NCI-H1092 treated with DMSO at 0.1 percent for 48 hours (cell line): ENCODE measurements around the gene FAM53B.
A peak's percentile ranks its signal among the peaks of the same experiment; 100 is the strongest.

Experiments used
- DNase-seq: peaks from one replicate; lab custom pipeline; 2025; lab: John Stamatoyannopoulos, UW

Gene FAM53B

DNA sequence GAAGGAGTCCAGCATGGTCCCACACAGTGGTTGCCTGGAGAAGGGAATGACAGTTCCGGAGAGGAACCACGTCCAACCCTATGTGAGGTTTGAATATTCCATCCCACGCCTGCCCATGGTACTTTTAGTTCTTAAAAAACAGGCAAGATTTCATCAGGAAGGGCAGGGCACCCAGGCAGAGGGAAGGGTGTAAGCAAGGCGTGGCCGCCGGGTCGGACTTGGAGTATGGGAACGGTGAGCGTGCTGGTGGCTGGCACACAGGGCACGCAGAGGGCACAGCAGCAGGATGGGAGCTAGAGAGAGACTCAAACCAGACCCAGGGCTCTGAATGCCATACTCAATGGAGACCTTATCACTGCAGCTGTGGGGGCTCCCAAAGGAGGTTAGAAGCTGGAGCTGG is 34.3 kb downstream of the FAM53B start:
- no peak for DNase-seq

DNA sequence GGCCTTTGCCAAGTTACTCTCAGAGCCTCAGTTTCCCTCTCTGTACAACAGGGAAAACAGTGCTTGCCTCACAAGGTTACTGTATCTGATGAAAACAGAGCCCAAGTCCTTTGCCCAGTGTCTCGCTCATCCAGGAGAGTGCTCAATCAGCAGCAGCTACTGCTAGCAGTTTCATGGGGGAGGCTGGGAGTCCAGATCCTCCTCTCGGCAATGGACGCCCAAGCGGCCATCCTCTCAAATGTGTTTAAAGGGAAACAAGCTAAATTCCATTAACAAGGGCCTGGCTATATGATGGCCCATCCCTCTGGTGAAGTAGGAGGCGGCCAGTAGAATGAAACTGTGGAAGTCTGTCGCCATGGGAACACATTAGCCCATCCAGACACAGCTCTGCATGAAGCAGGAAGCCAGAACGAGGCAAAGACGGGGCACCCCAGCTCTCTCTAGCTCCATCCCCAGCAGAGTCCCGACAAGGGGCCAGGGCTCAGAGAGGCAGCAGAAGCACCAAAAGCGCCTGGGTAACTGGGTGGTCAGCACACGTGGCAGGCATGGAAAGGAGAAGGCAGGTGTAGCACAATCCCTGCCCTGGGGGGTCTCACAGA is 35.2 kb downstream of the FAM53B start:
- peak; percentile 21 for DNase-seq

DNA sequence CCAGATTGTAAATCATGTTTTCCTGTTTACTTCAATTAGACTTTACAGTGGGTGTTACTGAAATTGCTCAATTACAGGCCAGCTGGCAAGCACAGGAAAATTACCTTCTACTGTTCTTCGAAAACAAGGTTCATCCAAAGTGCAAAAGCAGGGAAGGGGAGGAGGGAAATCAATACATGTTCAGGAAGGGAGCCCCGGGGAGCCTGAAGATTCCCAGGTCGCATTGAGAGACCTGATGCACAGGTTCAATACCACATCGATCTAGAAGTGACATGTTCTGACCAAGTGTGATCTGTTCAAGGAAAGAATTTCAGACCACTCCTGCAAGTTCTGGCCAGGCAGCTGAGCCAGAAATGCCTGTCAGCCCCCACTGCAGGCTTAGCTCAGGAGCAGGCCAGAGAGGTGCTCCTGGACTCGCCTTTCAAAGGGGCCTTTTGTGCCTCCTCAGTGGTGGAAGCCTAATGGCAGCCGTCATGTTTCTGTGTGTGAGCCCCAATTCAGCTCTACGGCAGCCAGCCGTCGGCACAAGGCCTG is 35.9 kb downstream of the FAM53B start:
- peak; percentile 86 for DNase-seq

DNA sequence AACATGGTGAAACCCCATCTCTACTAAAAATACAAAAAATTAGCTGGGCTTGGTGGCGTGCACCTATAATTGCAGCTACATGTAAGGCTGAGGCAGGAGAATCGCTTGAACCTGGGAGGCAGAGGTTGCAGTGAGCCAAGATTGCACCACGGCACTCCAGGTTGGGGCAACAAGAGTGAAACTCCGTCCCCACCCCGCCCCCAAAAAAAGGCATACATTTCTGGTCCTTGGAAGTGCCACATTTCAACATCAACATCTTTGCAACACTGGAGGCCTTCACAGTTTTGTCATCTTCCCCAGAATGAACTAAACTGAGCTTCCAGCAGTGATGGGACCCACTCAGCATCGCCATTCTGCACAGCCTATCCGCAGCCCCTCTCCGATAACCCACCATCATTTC is 36.6 kb downstream of the FAM53B start:
- DNase-seq = no peak

DNA sequence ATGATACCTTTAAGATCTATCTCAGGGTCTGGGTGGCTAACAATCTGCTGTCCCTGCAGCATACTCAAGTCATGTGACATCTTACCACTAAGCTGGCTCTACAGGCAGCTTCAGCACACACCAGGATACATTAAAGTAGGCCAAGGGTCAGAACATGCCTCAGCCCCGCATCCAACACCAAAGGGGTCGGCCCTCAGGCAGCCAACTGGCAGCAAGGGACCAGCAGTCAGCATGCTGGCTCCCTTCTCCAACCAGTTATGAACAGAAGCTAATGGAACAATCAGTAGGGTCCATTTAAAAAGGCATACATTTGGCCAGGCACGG is 37.1 kb downstream of the FAM53B start:
- DNase-seq = no peak

DNA sequence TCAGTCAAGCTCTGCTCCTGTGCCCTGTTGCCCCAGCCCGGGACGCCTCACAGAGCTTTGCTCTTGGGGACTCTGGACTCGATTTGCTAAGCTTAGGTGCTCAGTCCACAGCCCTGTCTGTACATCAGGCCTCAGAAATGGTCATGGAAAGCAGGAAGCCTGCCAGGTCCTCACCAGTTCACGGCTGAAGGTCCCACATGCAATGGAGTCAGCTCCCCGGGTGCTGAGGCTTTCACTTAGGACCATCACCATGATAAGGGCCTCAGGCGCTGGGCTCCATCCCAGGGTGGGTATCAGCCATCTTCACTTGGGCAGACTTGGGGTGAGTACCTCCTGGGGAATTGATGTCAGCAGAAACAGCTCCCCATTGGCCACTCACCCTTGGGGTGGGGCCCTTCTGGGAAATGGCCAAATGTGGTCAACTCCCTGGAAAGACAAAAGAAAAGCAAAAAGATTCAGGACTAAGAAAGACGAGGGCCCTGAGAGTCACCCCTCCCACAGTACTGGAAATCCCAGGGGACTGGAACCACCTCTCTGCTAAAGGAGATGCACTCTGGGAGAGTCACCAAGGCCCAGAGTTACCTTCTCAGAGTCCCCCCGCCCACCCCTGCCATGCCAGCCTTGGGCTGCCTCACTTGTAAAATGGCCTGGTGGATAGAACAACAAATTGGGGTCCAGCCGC is 37.6 kb downstream of the FAM53B start:
- no peak for DNase-seq

DNA sequence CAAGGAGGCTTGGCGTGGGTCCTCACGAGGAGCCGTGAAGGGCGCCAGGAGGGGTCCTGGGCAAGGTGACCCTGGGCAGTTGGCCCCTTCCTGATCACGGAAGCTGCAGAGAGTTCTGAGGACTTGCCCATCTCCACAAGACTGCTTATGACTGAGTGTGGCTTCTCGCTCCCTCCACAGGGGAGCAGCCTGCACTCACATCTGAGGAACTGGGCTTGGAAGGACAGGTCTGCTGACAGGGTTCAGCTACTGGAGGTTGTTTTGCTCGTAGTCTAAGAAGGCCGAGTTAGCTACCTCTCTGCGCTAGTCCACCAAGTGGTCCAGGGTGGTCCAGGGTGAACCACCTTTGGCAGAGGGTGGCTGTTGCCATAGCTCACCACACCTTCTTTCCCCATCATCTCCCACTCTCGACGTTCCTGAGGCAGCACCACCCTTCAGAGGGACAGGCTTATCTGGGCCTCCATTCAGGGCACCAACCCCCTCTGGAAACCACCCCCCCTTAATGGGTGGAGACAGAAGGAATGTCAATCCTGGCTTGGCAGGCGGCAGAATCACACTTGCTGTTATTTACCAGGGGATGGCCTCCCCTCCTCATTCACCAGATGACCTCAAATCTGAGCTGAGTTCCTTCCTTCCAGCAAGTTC is 38.2 kb downstream of the FAM53B start:
- no peak for DNase-seq

DNA sequence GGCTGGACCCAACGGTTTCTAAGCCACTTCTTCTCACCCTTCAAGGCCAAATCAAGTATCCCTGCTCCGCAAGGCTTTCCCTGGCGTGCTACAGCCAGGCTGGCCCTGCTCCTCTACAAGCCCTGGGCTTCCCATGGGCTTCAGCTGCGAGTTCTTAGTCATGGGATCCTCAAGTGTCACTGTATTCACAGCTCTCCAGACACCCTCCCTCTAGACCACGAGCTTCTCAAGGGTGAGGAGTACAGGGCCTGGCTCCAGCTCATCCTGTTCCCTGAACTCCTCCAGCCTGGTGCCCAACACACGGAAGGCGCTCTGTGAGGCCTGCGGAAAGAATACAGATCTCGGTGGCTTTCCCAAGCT is 38.8 kb downstream of the FAM53B start:
- DNase-seq = no peak

DNA sequence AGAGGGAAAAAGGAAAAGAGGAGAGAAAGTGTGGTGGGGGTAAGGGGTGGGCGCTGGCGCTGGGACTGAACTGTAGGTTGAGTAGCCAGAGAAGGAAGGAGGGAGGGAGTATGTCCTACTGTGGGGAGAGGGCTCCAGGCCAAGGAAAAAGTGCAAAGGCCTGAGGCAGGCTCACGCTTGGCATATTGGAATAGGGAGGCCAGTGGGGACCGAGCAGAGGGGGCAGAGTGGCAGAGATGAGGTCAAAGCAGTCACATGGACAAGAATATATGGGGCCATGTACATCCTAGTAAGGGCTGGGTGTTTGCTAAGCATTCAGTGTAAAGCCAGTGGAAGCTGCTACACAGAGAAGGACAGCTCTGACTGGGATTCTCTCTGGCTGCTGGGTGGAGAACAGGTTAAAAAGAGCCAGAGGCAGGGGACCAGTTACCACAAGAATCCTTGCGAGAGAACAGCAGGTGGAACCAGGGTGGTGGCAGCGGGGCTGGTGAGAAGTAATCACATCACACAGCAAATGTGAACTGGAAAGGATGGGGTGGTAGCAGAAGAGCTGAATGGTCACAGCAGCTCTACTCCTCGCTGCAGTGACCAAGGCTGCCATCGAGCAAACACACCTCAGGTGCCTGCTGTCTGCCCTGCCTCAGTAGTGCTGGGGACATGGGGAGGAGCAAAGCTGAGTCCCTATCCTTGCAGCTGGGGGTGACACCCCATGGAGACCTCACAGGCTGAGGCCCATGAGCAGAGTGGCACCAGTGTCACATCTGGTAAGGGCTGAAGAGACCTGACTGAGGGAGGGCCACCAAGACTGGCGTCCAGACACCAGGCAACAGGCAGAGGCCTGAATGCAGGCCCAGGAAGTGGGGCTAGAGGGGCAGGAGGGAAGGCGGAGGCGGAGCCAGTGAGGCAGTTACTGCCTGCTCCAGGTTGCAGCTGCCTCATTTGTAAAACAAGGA is 39.5 kb downstream of the FAM53B start:
- no peak for DNase-seq

DNA sequence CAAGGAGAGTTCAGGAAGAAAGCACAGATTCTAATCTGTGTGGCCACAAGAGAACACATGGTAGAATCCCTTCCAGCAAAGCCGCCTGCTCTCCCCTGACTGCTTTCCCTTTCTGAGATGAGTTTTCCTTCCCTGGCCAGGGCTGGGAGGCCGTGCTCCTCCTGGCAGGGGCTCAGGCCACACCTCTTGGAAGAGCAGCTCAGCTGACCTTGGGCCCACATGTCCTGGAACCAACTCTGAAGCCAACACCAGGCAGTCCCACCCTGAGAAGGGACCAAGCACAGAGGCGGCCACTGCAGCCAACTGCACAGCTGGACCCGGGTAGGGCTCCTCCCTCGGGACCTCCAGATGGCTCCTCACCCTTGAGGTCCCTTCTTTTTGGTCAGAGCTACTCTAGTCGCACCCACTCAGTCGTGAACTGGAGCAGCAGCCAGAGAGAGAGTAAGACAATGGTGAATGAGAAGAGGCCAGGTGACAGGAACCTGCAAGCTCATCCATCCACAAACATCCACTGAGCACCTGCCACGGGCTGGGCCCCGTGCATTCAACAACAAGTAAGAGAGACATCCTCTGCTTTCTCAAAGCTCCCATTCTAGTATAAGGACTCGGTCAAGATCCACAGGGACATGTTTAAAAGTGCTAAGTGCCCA is 40.3 kb downstream of the FAM53B start:
- no peak for DNase-seq

DNA sequence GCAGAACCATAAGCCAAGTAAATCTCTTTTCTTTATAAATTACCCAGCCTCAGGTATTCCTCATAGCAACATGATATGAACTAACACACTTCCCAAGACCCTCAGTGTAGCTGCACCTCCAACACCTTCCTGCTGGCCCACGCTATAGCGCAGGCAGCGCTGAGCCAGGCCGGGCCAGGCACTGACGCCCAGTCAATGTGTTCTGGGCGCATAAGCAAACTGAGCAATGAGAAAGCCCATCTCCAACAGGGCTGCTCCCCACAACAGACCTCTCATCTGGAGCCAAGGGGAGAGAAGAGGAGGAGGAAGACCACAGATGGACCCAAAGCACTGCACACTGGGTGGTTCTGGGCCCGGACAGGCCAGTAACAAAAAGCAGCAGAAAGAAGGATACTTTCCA is 40.8 kb downstream of the FAM53B start:
- DNase-seq = no peak

DNA sequence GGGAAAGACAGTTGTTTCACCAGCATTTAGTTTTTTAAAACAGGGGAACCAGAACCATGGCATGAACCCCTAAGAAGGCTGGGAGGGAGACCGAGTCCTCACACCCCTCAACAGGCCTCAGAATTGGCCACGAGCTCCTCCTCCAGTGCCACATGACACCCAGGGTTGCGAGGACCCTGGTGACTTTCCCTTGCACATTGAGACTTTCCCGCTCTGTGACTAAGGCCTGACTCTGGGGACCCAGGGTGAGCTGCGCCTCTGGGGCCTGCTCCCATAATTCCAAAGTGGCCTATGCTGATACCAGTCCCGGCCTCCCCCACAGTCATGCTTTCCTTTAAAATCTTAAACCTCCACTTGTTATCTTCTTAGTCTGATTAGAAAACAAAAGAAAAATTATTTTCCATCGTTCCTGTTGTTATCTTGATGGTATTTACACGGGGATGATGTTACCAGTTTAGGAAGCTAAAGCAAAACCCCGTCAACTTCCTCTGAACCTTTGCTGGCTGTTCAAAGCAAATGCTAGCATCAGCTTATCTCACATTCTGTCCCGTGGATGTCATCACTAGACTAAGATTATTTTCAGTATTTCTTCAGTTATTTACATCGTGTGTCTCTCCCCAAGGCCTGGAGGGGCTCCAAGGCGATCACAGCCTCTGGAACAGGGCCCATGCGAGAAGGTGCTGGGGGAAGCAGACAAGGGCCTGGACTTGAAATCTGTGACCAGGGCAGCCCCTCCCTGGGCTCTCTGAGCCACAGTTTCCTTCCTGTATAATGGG is 42.1 kb downstream of the FAM53B start:
- no peak for DNase-seq

DNA sequence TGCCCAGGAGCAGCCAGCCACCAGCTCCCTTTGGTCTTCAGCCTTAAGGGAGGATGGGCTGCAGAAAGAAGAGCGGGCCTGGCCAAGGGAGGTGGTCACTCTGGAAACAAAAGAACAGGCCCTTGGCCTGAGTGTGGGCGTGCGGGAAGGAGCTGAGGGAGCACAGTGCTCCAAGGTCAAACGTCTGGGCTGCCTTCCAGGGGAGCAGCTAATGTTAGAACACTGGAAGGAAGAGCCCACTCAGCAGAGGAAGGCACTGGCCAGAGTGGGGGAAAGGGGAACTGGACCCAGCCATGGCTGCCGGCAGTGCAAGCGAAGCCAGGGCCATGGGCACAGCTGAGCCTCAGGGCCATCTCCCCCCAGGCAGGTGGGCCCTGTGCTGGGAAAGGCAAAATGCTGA is 42.7 kb downstream of the FAM53B start:
- no peak for DNase-seq

DNA sequence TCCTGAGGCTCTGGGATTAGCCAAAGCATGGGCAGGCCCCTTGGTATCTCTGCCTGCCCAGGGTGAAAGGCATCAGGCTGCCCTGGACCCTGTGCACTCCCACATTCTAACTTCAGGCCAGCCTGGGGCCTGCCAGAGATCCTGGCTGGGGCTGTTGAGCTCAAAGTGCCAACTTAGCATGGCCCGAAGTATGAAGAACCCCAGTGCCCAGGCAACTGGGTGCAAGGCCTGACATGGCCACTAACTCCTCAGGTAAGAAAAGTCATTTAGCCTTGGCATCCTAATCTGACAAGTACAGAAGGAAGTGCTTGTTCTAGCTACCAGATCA is 43.2 kb downstream of the FAM53B start:
- DNase-seq = no peak

DNA sequence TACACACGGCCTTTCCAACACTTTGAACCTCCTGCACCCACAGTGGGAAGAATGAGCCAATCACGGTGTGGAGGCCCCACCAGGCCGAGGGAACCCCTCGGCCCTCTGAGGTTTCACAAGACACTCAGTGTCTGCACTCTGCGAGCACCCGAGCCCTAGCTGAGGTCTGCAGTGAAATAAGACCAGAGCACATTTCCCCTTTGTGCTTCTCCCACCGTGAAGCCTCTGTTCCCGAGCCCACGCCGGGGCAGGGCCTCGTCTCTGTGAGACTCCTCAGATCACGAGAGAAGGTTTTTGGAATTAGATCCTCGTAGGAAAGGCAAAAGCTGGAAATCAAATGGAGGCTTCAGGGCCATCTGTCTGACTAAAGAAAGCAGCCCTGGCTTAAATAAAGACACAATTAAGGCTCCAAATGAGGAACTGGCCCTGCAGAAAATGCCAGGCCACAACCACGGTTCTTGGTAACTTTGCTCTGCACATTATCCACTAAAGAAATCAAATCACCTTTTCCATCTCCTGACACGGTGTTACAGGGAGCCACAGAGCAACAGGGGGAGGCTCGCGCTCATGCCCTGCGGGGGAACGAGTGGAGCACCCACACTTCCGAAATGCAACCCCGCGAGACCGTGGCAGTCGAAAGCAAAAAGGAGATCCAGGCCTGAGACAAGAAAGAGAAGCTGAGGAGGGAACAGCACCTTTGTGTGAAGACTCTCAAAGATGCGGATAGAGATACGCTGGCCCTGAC is 43.7 kb downstream of the FAM53B start:
- no peak for DNase-seq

DNA sequence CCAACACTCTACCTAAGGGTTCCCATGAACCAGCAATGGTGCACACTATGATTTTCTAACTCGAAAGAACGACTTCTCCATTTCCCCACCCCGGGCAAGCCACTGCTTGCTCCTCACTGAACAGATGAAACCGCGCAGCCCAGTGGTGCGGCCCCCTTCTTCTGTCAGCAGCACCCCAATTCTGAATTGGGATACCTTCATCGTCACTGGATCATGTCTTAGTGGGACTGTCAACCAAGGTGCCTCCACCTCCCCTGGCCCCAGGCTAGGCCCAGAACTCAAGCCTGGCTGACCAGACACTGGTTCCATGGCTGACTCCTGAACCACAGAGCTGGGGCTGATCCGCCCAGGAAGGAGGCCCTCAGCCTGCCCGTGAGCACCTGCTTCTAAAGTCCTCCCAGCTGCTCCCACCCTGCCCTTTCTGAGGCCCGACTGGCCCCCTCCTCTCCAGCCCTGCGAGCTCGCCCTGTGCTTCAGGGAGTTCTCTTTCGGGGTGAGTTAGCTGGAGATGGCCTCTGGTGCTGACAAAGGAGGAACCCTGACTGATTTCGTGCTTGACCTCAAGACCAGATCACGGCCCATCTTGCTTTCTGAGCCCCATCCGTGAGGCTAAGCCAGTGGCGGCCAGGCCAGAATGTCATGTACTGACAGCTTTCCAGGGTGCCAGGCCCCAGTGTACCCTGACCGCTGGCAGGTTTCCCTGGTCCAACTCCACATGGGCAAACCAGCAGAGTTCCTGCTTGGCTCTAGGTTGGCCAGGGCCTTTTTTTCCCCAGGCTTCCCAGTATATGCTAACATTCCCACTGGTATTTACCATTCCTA is 44.5 kb downstream of the FAM53B start:
- no peak for DNase-seq

DNA sequence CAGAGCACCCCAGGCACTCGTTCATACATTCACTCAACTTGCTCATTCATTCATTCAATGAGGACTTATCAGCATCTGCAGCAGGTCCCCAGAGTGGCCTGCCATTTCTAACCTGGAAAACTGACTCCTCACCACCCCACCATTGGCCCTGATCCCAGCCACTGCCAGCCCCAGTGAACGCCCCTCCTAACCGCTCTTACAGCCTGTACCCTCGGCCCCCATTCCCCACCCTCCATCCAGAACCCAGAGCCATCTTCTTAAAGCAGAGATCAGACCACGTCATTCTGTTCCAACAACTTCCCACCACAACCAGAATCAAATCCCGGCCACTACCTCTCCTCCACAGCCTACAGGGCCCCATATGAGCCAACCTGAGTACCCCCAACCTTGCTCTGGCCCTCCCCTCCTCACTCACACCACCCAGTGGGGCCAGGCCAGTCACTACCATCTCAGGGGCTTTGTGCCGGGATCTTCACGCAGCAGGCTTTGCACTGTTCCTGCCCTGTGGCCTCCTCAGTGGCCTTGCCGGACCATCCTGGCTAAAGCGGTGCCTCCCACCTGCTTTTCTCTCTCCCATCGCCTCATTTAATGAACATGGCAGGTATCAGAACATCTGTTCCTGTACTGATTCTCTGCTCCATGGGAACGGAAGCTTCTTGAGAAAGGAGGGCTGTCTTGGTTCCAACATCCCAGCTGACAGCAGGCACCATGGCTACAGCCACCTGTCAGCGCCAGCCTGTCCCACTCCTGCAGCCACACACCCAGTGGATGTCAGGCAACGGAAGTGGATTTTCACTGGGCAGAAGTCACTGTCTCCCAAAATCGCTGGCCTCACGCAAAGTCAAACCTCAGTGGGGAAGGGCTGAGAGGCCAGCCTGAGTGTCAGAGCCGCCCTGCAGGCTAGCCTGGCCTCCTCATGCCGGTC is 45.4 kb downstream of the FAM53B start:
- no peak for DNase-seq

DNA sequence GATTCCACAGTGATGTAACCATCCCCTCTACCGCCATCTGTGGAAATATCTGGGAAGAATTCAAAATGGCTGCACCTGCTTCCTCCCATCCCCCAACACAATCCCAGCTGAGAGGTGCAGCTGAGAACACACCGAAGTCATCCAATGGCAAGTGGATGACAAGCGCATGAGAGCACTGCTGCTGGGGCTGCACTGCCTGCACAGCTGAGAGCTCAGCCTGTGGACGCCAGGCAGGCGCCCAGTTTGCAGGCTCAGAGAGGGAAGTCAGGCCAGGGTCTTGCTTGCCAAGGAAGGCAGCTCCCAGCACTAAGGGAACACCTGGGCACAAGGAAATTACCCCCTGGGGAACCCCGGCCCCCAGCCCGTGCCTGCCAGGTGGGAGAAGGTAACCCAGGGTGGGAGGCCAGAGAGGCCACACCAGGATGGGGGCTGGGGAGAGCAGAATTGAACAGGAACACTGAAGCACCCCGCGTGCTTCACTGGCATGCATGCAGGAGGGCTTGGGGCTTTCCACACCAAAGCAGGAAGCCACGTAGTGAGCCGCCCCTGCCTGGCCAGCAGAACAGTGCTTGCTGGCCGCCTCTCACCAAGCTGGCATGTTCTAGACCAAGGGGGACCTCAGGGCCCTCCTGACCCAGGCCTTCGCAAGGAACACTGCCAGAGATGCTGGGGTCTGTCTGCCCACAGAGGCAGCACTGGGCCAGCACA is 46.2 kb downstream of the FAM53B start:
- no peak for DNase-seq
